ENCODE results near the gene MS4A12. TPM values are rescaled to one million over a fixed set of nuclear protein-coding genes. Genes with fewer than 3 reads are reported as not detected.
"Not testable (repeated sequence)": the region's sequence is repeated elsewhere in the genome, so short reads cannot be mapped to it uniquely, and the experiment has no call there.

MS4A12 gene
- polyA plus RNA-seq, 12 donors = not detected

DNA sequence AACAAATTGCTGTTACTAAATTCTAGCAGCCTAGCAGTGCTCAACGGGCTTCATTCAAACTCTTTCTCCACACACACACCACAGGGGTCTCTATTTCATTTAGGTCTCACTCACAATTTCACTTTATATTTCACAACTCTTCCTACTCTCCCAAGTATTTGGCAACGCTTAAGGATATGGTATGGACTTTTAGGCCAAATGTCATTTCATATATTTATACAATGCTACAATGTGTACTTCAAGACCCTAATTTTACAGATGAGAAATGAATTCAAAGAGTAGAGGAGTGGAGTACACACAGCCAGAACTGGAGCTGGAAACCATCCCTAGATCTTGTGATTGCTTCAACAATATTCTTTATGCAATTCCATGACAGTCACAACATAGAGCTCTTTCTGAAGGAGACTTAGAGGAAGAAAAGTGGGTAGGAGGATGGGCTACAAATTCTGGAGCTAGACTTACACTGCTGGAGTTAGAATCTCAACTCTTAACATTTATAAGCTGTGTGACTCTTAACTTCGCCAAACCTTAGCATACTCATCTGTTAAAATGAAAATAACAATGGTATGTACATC, 20.2 kb downstream of the MS4A12 start:
- peak; percentile 28 for DNase-seq

DNA sequence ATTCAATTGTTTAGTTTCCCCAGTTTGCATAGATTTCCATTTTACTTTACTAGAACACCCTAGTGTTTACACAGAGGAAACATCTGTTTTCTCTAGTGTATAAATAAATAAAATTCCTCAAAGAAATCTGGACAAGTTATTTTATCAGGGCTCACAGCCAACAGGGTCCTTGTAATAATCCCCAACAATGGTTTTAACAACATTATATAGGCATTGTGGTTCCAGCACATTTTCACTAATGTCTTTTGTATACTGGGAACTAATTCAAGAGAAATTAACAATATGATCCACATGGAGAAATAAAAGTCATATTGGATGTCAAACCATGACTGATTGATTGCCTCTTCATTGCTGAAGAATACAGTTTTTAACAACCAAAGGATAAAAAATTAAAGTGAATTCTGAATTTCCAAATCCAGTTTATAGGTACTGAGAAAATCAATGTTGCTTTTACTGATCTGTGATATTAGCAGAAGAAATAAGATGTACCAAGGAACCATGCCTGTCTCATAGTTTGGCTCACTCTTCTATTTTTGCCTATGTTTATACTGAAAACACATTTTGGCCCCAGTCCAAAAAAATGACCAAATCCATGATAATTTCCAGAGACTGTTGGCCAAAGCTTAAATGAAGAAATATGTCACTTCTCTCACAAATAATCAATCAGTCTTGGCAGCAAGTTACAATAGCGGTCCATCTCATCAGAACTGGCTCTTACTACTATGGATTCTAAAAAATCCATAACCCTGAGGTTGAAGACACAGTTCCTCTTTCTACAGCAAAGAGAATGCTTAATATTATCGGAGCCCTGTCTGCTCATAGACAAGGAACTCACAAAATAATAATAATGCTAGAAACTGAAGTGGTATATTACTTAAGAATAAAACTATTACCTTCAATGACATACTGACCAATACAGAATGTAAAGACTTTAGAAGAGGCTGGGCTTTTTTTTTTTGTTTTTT, 21.2 kb downstream of the MS4A12 start:
- DNase-seq = peak; percentile 67

GRCh38 chr11:60515144-60515855, 22.7 kb downstream of the MS4A12 start, which contains the start of gene MS4A13:
Gene MS4A13, plus strand, starts transcription at chr11:60515392. Its CDS starts 2,692 bp downstream, at chr11:60518084.
- no peak for DNase-seq

GRCh38 chr11:60528465-60528864, 35.9 kb downstream of the MS4A12 start:
- no peak for DNase-seq

DNA sequence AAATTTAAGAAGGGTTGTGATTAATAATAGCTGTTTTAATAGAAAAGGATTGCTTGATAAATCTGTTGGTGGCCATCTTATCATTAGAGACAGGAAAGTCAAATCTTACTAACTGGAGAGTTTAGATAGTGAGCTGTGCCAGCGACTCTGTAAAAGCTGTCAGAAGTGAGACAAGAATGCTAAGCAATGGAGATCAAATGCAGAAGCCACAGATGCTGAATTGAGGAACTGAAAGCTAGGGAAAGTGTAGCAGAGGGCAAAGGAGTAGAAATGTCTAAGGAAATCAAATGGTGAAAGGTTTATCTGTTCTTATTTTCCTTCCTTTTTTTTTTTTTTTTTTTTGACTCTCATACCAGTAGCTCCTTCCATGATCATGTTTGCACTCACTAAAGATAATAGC, 36.4 kb downstream of the MS4A12 start:
- DNase-seq = no peak

DNA sequence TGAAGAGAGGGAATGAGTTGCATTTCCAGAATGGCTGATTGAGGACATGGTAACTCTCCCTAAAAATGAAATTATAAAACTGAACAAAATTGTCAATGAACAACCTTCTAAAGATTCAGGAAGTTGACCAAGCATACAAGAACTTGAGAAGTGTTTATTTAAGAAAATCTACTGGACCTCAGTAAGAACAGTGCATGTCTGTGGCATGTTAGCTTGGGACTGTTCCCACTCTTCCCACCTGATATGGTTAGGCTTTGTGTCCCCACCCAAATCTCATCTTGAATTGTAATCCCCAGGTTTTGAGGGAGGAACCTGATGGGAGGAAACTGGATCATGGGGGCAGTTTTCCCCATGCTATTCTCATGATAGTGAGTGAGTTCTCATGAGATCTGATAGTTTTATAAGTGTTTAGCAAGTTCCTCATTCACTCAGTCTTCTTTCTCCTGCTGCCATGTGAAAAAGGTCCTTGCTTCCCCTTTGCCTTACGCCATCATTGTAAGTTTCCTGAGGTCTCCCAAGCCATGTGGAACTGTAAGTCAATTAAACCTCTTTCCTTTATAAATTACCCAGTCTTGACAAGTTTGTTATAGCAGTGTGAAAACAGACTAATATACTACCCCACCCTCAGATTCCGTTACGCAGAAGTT, 38.0 kb downstream of the MS4A12 start:
- no peak for DNase-seq

DNA sequence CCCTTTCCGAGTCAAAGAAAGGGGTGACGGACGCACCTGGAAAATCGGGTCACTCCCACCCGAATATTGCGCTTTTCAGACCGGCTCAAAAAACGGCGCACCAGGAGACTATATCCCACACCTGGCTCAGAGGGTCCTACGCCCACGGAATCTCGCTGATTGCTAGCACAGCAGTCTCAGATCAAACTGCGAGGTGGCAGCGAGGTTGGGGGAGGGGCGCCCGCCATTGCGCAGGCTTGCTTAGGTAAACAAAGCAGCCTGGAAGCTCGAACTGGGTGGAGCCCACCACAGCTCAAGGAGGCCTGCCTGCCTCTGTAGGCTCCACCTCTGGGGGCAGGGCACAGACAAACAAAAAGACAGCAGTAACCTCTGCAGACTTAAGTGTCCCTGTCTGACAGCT, 39.8 kb downstream of the MS4A12 start:
- not testable (repeated sequence) for DNase-seq

- DNase-seq = not testable (repeated sequence)
Observed at GRCh38 chr11:60538627-60539026, 46.0 kb downstream of the MS4A12 start.

DNA sequence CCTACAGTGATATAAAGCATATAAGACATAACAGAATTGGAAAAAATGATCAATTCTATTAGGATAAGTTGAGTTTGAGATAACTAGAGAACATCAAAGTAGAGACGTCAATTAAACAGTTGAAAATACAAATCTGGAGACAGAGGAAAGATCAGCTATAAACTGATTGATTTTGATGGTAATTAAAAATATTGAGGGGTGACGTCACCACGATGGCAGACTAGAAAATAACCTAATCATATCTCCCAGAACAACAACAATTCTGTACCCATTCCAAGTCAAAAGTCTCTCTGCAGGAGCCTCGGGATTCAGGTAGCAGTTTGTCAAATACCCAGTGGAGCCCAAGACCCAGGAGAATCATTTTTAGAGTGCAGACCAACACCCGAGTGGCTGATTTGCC, 51.5 kb downstream of the MS4A12 start:
- DNase-seq = no peak

Other genes starting within 250 kb of the MS4A12 start
- 1 to 10 TPM in 8 of 12 donors, under 1 TPM in 2, not detected in 2; 0.76 to 2.6 (median 1.4) TPM for gene MS4A4E, start 249.6 kb upstream of the MS4A12 start, polyA plus RNA-seq (ENCODE audit: insufficient read length in 12 of 12)
- gene MS4A4A, start 212.1 kb upstream of the MS4A12 start, polyA plus RNA-seq (ENCODE audit: insufficient read length in 12 of 12) = 10 to 100 TPM in 7 of 12 donors, 1 to 10 TPM in 3, not detected in 2; 5.6 to 18.5 (median 13.1) TPM
- gene MS4A6E, start 165.5 kb upstream of the MS4A12 start, polyA plus RNA-seq (ENCODE audit: insufficient read length in 12 of 12) = not detected
- gene MS4A7, start 114.2 kb upstream of the MS4A12 start, polyA plus RNA-seq (ENCODE audit: insufficient read length in 12 of 12) = 10 to 100 TPM in 6 of 12 donors, 1 to 10 TPM in 5, not detected in 1; 4.5 to 22.5 (median 10.4) TPM
- under 1 TPM in 10 of 12 donors, not detected in 2; 0.16 to 0.94 (median 0.44) TPM for gene MS4A14, start 96.3 kb upstream of the MS4A12 start, polyA plus RNA-seq (ENCODE audit: insufficient read length in 12 of 12)
- not detected for gene MS4A5, start 63.2 kb upstream of the MS4A12 start, polyA plus RNA-seq (ENCODE audit: insufficient read length in 12 of 12)
- gene MS4A1, start 36.9 kb upstream of the MS4A12 start, polyA plus RNA-seq (ENCODE audit: insufficient read length in 12 of 12) = 10 to 100 TPM in 1 of 12 donors, 1 to 10 TPM in 1, under 1 TPM in 7, not detected in 3; 0.18 to 17.6 (median 0.80) TPM
- not detected for gene MS4A13, start 22.6 kb downstream of the MS4A12 start, polyA plus RNA-seq (ENCODE audit: insufficient read length in 12 of 12)
- gene MS4A8, start 206.8 kb downstream of the MS4A12 start, polyA plus RNA-seq (ENCODE audit: insufficient read length in 12 of 12) = 10 to 100 TPM in 1 of 12 donors, 1 to 10 TPM in 9, not detected in 2; 3.6 to 12.1 (median 5.7) TPM
- not detected for gene MS4A18, start 231.9 kb downstream of the MS4A12 start, polyA plus RNA-seq (ENCODE audit: insufficient read length in 12 of 12)

Measured in muscle of arm (tissue), 12 donors.